GM18870 (cell line): Measurements from ENCODE around the gene JAK3.

Source experiments
- ATAC-seq: cut with Tn5 transposase; IDR thresholded peaks from one replicate; pipeline ENCODE4 v1.9.1; 2021; ENCODE audit warnings: moderate library complexity; ENCODE audit not compliant: unreplicated experiment

The JAK3 gene

GRCh38 chr19:17866312-17866963, 18.7 kb upstream of the JAK3 start:
- ATAC-seq: no peak

- no peak for ATAC-seq
These were observed 17.9 kb upstream of the JAK3 start for GRCh38 chr19:17865364-17866311.

GRCh38 chr19:17863520-17864182, 15.9 kb upstream of the JAK3 start:
- no peak for ATAC-seq

DNA sequence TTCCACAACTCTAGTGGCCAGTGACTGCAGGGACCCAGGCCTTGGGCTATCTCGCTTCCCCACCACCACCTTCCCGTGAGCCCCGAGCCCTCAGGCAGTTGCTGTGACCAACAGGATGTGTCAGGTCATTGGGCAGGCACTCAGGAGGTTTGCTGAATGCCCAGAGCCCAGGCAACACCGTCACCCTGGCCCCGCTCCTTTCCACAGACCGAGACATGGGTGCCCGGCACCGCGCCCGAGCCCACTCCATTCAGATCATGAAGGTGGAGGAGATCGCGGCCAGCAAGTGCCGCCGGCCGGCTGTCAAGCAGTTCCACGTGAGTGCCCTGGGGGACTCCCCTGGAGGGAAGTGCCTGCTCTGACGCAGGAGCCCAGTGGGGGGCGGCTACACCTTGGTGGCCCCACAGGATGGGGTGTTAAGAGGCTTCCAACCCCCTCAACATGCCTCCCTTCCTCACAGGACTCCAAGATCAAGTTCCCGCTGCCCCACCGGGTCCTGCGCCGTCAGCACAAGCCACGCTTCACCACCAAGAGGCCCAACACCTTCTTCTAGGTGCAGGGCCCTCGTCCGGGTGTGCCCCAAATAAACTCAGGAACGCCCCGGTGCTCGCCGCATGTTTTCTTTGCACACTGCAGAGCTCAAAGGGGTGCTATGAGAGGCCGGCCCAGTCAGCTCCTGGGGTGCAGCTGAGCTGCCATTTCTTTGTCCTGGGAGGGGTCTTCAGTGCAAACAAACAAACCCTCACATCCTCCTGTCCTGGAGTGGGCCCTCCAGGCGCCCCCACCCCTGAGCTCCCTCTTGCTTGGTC, 15.1 kb upstream of the JAK3 start:
- no peak for ATAC-seq

- ATAC-seq: no peak
These were observed 14.0 kb upstream of the JAK3 start for GRCh38 chr19:17861542-17862402.

GRCh38 chr19:17860993-17861360, 13.2 kb upstream of the JAK3 start:
- no peak for ATAC-seq

DNA sequence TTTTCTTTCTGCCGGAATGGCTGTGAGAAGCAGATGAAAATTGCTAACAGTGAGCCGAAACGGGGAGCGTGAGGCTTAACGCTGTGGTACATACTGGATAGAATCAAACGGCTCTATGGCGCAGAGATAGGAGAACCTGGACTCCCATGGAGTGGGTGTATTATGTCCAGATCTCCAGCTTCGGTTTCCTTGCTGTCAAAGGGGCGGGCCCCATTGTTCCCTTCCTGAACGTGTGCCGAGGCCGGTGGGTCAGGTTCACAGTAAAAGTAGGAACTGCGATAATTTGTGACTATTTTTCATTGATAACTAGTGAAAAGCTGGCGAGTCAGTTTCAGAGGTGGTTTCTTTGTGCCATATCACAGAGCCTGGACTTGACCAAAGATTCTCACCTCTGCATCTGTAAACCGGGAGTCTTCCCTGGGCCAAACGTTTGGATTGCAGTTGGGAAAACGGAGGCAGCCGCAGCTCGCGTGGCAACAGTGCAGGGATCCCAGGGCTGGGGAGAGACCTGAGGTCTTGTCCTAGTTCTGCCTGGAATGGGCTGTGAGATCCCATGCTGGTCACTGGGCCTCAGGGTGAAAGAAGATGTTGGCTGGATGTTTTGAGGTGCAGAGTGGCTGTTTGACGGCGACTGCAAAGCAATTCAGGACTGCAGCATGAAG, 12.7 kb upstream of the JAK3 start:
- no peak for ATAC-seq

GRCh38 chr19:17859533-17860330, 11.9 kb upstream of the JAK3 start, which contains the start of gene RPL18A:
TSS of gene RPL18A (plus strand) at chr19:17859910. CDS start at chr19:17859957, 47 bp downstream.
- ATAC-seq: peak; percentile 92

DNA sequence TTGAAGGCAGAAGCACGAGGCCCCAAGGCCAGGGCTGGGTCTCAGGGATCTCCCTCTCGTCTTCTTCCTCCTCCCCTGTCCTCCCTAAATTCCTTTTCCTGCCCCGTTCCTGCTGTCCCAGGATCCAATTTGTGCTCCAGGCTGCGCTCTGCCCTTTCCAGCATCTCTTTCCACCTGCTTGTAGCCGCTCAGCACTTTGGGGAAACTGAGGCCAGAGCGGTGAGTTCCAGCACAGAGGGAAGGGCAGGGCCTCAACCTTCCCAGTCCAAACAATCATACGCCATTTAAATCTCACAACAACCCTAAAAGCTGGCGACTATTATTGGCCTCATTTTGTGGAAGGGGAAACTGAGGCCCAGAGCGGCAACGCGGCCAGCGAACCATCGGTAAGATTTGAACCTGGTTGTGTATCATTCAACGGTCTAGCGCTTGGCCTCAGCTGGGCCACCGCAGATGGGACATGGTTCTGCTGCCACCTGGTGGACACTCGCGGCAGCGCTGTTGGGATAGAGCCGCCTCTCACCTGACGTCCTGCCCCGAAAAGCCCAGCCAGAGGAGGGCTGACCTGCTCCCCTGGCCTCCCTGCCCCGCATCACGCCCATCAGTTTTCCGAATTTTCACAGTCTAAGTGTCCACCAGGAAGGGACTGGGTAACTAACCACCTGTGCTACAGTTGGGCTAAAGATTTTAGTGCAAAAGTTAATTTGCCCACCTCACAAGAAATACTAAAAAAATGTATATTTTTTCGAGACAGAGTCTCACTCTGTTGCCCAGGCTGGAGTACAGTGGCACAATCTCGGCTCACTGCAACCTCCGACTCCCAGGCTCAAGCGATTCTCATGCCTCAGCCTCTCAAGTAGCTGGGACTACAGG, 7.7 kb upstream of the JAK3 start:
- no peak for ATAC-seq

DNA sequence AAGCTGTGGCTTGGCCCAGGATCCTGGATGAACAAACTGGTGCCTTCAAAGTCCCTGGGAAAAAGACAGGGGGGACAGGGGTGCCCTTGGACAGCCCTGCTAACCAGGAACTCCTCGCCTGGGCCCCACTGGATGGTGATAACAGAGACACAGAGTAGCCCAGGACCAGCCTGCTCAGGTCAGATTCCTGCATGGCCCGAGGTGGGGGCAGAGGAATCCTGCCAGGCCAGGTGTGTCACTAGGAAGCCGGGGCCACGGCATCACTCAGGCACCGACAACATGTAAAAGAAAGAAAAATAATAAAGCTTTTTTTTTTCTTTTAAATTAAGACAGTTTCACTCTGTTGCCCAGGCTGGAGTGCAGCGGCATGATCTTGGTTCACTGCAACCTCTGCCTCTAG, 6.3 kb upstream of the JAK3 start:
- no peak for ATAC-seq

GRCh38 chr19:17848595-17849292, 962 bp upstream of the JAK3 start:
- no peak for ATAC-seq

- no peak for ATAC-seq
These were observed 1.6 kb downstream of the JAK3 start for GRCh38 chr19:17846146-17846545.

- no peak for ATAC-seq
These were observed 3.8 kb downstream of the JAK3 start for GRCh38 chr19:17843908-17844490.

DNA sequence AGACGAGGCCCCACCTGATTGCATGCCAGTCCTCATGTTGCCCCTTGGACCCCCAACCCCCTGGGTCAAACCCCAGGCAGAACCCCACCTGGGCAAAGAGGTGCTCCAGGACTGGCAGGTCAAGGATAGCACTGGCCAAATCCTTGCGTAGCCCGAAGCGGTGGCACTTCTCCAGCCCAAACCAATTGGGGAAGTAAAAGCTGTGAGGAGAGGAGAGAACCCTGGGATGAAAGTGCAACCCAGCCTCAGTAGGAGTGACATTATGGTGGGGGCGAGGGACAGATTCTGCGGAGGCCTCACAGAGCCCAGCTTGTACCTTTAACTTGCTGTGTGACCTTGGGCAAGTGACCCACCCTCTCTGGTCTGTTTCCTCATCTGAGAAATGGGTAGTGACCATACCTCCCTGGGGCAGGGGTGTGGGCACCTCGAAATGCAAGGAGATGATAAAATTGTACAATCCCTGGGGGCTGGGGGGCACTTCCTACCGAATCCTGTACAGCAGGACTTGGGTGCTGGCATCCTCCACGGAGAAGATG, 4.4 kb downstream of the JAK3 start:
- no peak for ATAC-seq

DNA sequence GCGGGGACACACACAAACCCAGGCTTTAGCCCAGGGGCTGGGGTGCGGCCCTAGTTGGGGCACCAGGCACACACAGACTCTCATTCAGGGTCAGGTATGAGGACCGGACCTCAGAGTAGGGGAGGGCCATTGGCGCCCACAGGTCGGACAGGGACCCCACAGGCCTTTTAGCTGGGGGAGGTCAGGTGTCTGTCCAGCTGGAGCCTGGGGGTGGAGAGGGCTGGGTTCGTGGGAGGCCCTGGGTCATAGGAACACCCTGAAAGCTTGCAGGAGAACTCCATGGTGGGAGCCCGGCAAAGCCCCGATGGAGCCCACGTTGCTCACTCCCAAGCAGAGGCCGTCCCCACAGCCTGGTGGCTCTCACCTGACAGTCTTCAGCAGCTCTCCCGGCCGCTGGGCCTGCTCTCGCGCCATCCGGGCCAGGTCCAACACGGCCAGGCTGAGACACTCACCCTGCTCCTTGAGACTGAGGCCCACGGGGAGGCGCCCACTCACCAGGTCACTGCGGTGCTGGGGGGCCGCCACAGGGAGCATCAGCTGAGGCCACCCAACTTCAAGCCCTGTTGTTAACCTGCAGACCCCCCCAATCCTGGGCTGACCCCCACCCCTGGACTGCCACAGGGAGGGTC, 5.0 kb downstream of the JAK3 start:
- no peak for ATAC-seq
